Adrenal gland (tissue), 12 donors: ENCODE data around the gene UBE2O. TPM values are rescaled to one million over a fixed set of nuclear protein-coding genes. Genes with fewer than 3 reads are reported as not detected.

Source experiments
- DNase-seq, 7 donors: peaks; one replicate each; pipeline ENCODE4 v3.0.0-alpha.2; 2019 to 2020
- H3K27ac ChIP-seq, 5 donors: fragments of 200-600 bp; sonication (generic) in 4 of 5; 1 replicate in 3 of 5; 2 replicates in 2 of 5; pipeline versions ENCODE4 v1.5.1 to v1.8.0; 2016 to 2020; ENCODE audit warnings: mild to moderate bottlenecking in 1 of 5
- H3K27me3 ChIP-seq: fragments of 200-600 bp; 2 replicates; pipeline ENCODE4 v1.8.0; 2021
- H3K36me3 ChIP-seq, 2 donors: fragments of 200-600 bp; replicated peaks in 1 of 2; 1 replicate in 1 of 2; 2 replicates in 1 of 2; pipeline versions ENCODE4 v1.5.1 to v1.8.0; 2018 to 2022
- H3K4me1 ChIP-seq, 2 donors: fragments of 200-600 bp; replicated peaks in 1 of 2; 1 replicate in 1 of 2; 2 replicates in 1 of 2; pipeline versions ENCODE4 v1.5.1 to v1.8.0; 2018 to 2021
- H3K4me3 ChIP-seq, 4 donors: fragments of 200-600 bp; sonication (generic) in 3 of 4; one replicate each; pipeline ENCODE4 v1.5.1; 2016 to 2018
- H3K9me3 ChIP-seq, 3 donors: fragments of 200-600 bp; sonication (generic) in 1 of 3; replicated peaks in 1 of 3; 1 replicate in 2 of 3; 2 replicates in 1 of 3; pipeline versions ENCODE4 v1.5.1 to v1.8.0; 2016 to 2021
- CTCF ChIP-seq, 6 experiments: fragments of 450-650 bp in 4 of 6; fragments of 200-600 bp in 2 of 6; sonication (generic) in 1 of 6; IDR thresholded peaks; 1 replicate in 5 of 6; 2 replicates in 1 of 6; pipeline versions ENCODE4 v1.5.1 to v1.8.0; 2016 to 2021; ENCODE audit warnings: antibody characterized with exemption in 6 of 6, mild to moderate bottlenecking in 2 of 6, moderate library complexity in 1 of 6
- POLR2A ChIP-seq, 2 donors: fragments of 450-650 bp; IDR thresholded peaks; one replicate each; pipeline ENCODE4 v1.6.1; 2017; ENCODE audit warnings: antibody characterized with exemption in 2 of 2, mild to moderate bottlenecking in 2 of 2, moderate library complexity in 1 of 2
- WGBS, 4 donors: extraction: QIAGEN DNeasy Blood & Tissue Kit in 2 of 4; methylation state at CpG; one replicate each; pipeline versions ENCODE4 v1.1.5 to v1.1.7; 2013 to 2017; 5-methylcytosine and 5-hydroxymethylcytosine counted together
- intact Hi-C, 2 donors: fragments of 100-400 bp; cut with DNase I; formaldehyde crosslinking; loops; one replicate each; pipeline versions ENCODE4 v1.14.1 to v1.15.0; 2022 to 2023
- polyA plus RNA-seq, 3 donors: library from polyadenylated mRNA; stranded (reverse); fragments of 200-250 nt in 2 of 3; fragments of 350-450 nt in 1 of 3; fragmentation: Illumina TruSeq in 1 of 3; extraction: RNeasy Lipid Tissue Mini Kit (QIAGEN cat#74804) in 1 of 3; gene quantifications; one replicate each; pipeline ENCODE4 v1.2.3, GENCODE V29; 2013 to 2014
- total RNA-seq, 9 donors: library from RNA; depleted of rRNA in 4 of 9; stranded (reverse); fragments of >200 nt in 4 of 9; fragments of 120-200 nt in 1 of 9; fragmentation: NEBNext Ultra II Directional in 1 of 9; extraction: Animal tissue kit (Norgen Biotek cat#: 25700) in 1 of 9; gene quantifications; one replicate each; pipeline versions ENCODE4 v1.1.0 to v1.2.4, GENCODE V29; 2013 to 2023
- donor health status: healthy with polysubstance abuse.
- donor health status: Bipolar disorder and iron deficiency.
- donor health status: DM: yes; HTN: yes; CAD: no.
- donor health status: DM: no; HTN: no; CAD: no.
- donor health status: DM: no; HTN: no; CAD: no.
- donor health status: DM: yes; HTN: yes; CAD: no.

Gene UBE2O
- total and polyA plus RNA-seq, 12 donors = 9.8 to 21.8 (median 15.8) TPM

GRCh38 chr17:76427501-76428231 is 25.3 kb downstream of the UBE2O start:
- H3K27me3 ChIP-seq = no peaks in the 10 kb centered on the region
- intact Hi-C loops = no loop called here
- H3K36me3 ChIP-seq = no peaks in the 10 kb centered on the region
- no peak for TF ChIP-seq CTCF (IDR thresholded peaks at IDR 0.05)
- no peak for TF ChIP-seq POLR2A (IDR thresholded peaks at IDR 0.05)
- 73 to 84% (median 81%) methylated on average over 8 of the region's 8 CpGs for WGBS, 4 donors
- peak overlapping the region in 2 of 5 donors; percentile 44 to 53 for H3K27ac ChIP-seq
- H3K9me3 ChIP-seq = no peaks in the 10 kb centered on the region
- H3K4me1 ChIP-seq = peaks cover 0 to 4% of the 10 kb centered on the region in 2 donors
- peak in 1 of 7 donors; percentile 21 for DNase-seq
- no peak overlapping the region for H3K4me3 ChIP-seq

- Histone ChIP-seq H3K4me1 (peaks cover 0 to 4% of the 10 kb centered on the region in 2 donors), H3K9me3 (no peaks in the 10 kb centered on the region), H3K27ac (no peak overlapping the region), H3K27me3 (no peaks in the 10 kb centered on the region), H3K4me3 (no peak overlapping the region), H3K36me3 (no peaks in the 10 kb centered on the region)
- intact Hi-C loops = no loop called here
- DNase-seq = no peak
- 79 to 94% (median 91%) methylated on average over 3 of the region's 3 CpGs for WGBS, 4 donors
- TF ChIP-seq POLR2A (IDR thresholded peaks at IDR 0.05) (no peak), CTCF (IDR thresholded peaks at IDR 0.05) (no peak)
Measured at GRCh38 chr17:76426853-76427252, 26.1 kb downstream of the UBE2O start.

- Histone ChIP-seq H3K36me3 (no peaks in the 10 kb centered on the region), H3K4me3 (no peak overlapping the region), H3K27ac (no peak overlapping the region), H3K4me1 (peaks cover 6 to 25% of the 10 kb centered on the region in 2 donors), H3K9me3 (no peaks in the 10 kb centered on the region), H3K27me3 (no peaks in the 10 kb centered on the region)
- DNase-seq = no peak
- intact Hi-C loops = no loop called here
- WGBS, 4 donors = 92 to 98% (median 96%) methylated on average over 6 of the region's 6 CpGs
- TF ChIP-seq CTCF (IDR thresholded peaks at IDR 0.05) (no peak), POLR2A (IDR thresholded peaks at IDR 0.05) (no peak)
Measured at GRCh38 chr17:76422860-76423259, 30.1 kb downstream of the UBE2O start.

GRCh38 chr17:76422406-76422805 is 30.5 kb downstream of the UBE2O start:
- TF ChIP-seq POLR2A (IDR thresholded peaks at IDR 0.05) (no peak), CTCF (IDR thresholded peaks at IDR 0.05) (no peak)
- intact Hi-C loops = no loop called here
- Histone ChIP-seq H3K27me3 (no peaks in the 10 kb centered on the region), H3K9me3 (no peaks in the 10 kb centered on the region), H3K36me3 (no peaks in the 10 kb centered on the region), H3K4me1 (peaks cover 6 to 21% of the 10 kb centered on the region in 2 donors), H3K4me3 (no peak overlapping the region), H3K27ac (no peak overlapping the region)
- DNase-seq = no peak
- 94 to 99% (median 98%) methylated on average over 8 of the region's 8 CpGs for WGBS, 4 donors
